Fibroblast of lung (primary cell): ENCODE data around the gene TNS3.

ENCODE experiments used
- CTCF ChIP-seq, 2 donors: IDR thresholded peaks in 1 of 2; conservative IDR thresholded peaks in 1 of 2; 1 replicate in 1 of 2; 2 replicates in 1 of 2; pipeline ENCODE4 v1.5.1; 2011 to 2012; ENCODE audit warnings: low read length in 2 of 2, control low read depth in 1 of 2, inconsistent platforms in 1 of 2, low read depth in 1 of 2, mild to moderate bottlenecking in 1 of 2
- EZH2 ChIP-seq: IDR thresholded peaks from 2 replicates; pipeline ENCODE4 v1.5.1; 2012; ENCODE audit warnings: low read length, control low read depth, mild to moderate bottlenecking; ENCODE audit errors: missing control alignments

- no peak for TF ChIP-seq CTCF (conservative IDR thresholded peaks at IDR 0.05 in 1 of 2, IDR thresholded peaks at IDR 0.05 in 1 of 2; ENCODE audit: low read depth in 1 of 2, low read length in 2 of 2)
- TF ChIP-seq EZH2 = no peak
Measured at GRCh38 chr7:47414342-47415317, 167.3 kb downstream of the TNS3 start.
